ENCODE results near the gene ERG.

GRCh38 chr21:38389354-38389676 is 109.0 kb downstream of the ERG start:
- TF ChIP-seq, protein P1, sequence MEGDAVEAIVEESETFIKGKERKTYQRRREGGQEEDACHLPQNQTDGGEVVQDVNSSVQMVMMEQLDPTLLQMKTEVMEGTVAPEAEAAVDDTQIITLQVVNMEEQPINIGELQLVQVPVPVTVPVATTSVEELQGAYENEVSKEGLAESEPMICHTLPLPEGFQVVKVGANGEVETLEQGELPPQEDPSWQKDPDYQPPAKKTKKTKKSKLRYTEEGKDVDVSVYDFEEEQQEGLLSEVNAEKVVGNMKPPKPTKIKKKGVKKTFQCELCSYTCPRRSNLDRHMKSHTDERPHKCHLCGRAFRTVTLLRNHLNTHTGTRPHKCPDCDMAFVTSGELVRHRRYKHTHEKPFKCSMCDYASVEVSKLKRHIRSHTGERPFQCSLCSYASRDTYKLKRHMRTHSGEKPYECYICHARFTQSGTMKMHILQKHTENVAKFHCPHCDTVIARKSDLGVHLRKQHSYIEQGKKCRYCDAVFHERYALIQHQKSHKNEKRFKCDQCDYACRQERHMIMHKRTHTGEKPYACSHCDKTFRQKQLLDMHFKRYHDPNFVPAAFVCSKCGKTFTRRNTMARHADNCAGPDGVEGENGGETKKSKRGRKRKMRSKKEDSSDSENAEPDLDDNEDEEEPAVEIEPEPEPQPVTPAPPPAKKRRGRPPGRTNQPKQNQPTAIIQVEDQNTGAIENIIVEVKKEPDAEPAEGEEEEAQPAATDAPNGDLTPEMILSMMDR (conservative IDR thresholded peaks at IDR 0.05; ENCODE audit: low read length) = no peak
- TF ChIP-seq EZH2phosphoT487 (IDR thresholded peaks at IDR 0.05; ENCODE audit: borderline replicate concordance) = no peak
